Common myeloid progenitor, CD34-positive (primary cell): Measurements from ENCODE around the gene USP47.

Experiments used
- CTCF ChIA-PET: fragments of 350-600 bp; sonication (Branson Sonifier 250); formaldehyde crosslinking; loops from one replicate; lab custom pipeline; 2021; ENCODE audit warnings: antibody characterized with exemption; lab: Charles Lee
- POLR2A ChIA-PET: fragments of 350-600 bp; sonication (Branson Sonifier 250); formaldehyde crosslinking; loops from one replicate; lab custom pipeline; 2021; ENCODE audit warnings: antibody characterized with exemption; lab: Charles Lee
- DNase-seq, 3 donors: peaks; one replicate each; pipeline versions ENCODE4 v3.0.0 to v3.0.0-alpha.2; 2013
- H3K27ac ChIP-seq, 2 experiments: 1 replicate in 1 of 2; 2 replicates in 1 of 2; pipeline ENCODE4 v1.7.0; 2013; ENCODE audit warnings: inconsistent platforms in 2 of 2, low read length in 2 of 2, mild to moderate bottlenecking in 2 of 2, low read depth in 1 of 2, moderate library complexity in 1 of 2; ENCODE audit not compliant: severe bottlenecking in 2 of 2, insufficient read depth in 1 of 2, poor library complexity in 1 of 2
- H3K27me3 ChIP-seq, 5 experiments: replicated peaks in 2 of 5; 1 replicate in 3 of 5; 2 replicates in 2 of 5; pipeline versions ENCODE4 v1.6.1 to v1.7.0; 2013; ENCODE audit warnings: low read length in 4 of 5, mild to moderate bottlenecking in 2 of 5, moderate library complexity in 2 of 5, inconsistent platforms in 1 of 5; ENCODE audit not compliant: insufficient read depth in 5 of 5, control insufficient read depth in 4 of 5
- H3K36me3 ChIP-seq, 4 experiments: 1 replicate in 2 of 4; 2 replicates in 2 of 4; pipeline versions ENCODE4 v1.6.1 to v1.7.0; 2013; ENCODE audit warnings: low read length in 3 of 4, control low read depth in 1 of 4, mild to moderate bottlenecking in 1 of 4; ENCODE audit not compliant: control insufficient read depth in 4 of 4, insufficient read depth in 4 of 4
- H3K4me1 ChIP-seq, 4 experiments: 1 replicate in 3 of 4; 2 replicates in 1 of 4; pipeline versions ENCODE4 v1.6.1 to v1.7.1; 2013; ENCODE audit warnings: low read length in 3 of 4, mild to moderate bottlenecking in 3 of 4, control low read depth in 1 of 4, inconsistent platforms in 1 of 4, moderate library complexity in 1 of 4; ENCODE audit not compliant: control insufficient read depth in 4 of 4, insufficient read depth in 4 of 4; ENCODE audit errors: control extremely low read depth in 1 of 4
- H3K4me3 ChIP-seq, 7 experiments: 1 replicate in 4 of 7; 2 replicates in 3 of 7; pipeline versions ENCODE4 v1.5.1 to v1.7.0; 2013; ENCODE audit warnings: mild to moderate bottlenecking in 7 of 7, low read length in 6 of 7, moderate library complexity in 6 of 7, inconsistent platforms in 2 of 7, low read depth in 2 of 7, control low read depth in 1 of 7; ENCODE audit not compliant: insufficient read depth in 4 of 7, control insufficient read depth in 1 of 7; ENCODE audit errors: extremely low read depth in 1 of 7
- H3K9me3 ChIP-seq, 5 experiments: 1 replicate in 4 of 5; 2 replicates in 1 of 5; pipeline versions ENCODE4 v1.6.1 to v1.7.1; 2013; ENCODE audit warnings: low read length in 4 of 5, mild to moderate bottlenecking in 2 of 5, inconsistent platforms in 1 of 5, low read depth in 1 of 5, moderate library complexity in 1 of 5; ENCODE audit not compliant: control insufficient read depth in 4 of 5, insufficient read depth in 2 of 5; ENCODE audit errors: control extremely low read depth in 1 of 5
- WGBS: methylation state at CpG from one replicate; pipeline ENCODE4 v1.1.5; 2013; ENCODE audit not compliant: insufficient coverage; 5-methylcytosine and 5-hydroxymethylcytosine counted together

The USP47 gene

GRCh38 chr11:12005061-12005460 lies 163.3 kb downstream of the USP47 start:
- no peak for DNase-seq
- WGBS = 97% methylated on average over 3 of the region's 4 CpGs
- Histone ChIP-seq H3K27ac (no peak overlapping the region), H3K36me3 (no peaks in the 10 kb centered on the region), H3K27me3 (peaks cover 4 to 69% (median 44%) of the 10 kb centered on the region in 5 experiments), H3K4me3 (no peak overlapping the region), H3K4me1 (peaks cover 0 to 15% (median 7%) of the 10 kb centered on the region in 4 experiments), H3K9me3 (peaks cover 0 to 4% (median 0%) of the 10 kb centered on the region in 5 experiments)
- POLR2A ChIA-PET = no interaction called here
- CTCF ChIA-PET = interaction anchor here (0.7 kb wide), 1 partner anchor 9 kb away, joined by 3 read pairs; no protein-coding TSS in a partner anchor

GRCh38 chr11:12005476-12005875 lies 163.7 kb downstream of the USP47 start:
- CTCF ChIA-PET = interaction anchor here (0.7 kb wide), 1 partner anchor 10 kb away, joined by 3 read pairs; no protein-coding TSS in a partner anchor
- H3K27ac ChIP-seq = no peak overlapping the region
- peaks cover 0 to 4% (median 0%) of the 10 kb centered on the region in 5 experiments for H3K9me3 ChIP-seq
- peaks cover 0 to 15% (median 7%) of the 10 kb centered on the region in 4 experiments for H3K4me1 ChIP-seq
- no peaks in the 10 kb centered on the region for H3K36me3 ChIP-seq
- whole genome bisulfite sequencing = no CpG with 5 or more reads among the region's 1 CpG
- DNase-seq = no peak
- no peak overlapping the region for H3K4me3 ChIP-seq
- H3K27me3 ChIP-seq = peaks cover 4 to 74% (median 48%) of the 10 kb centered on the region in 5 experiments
- POLR2A ChIA-PET = no interaction called here

GRCh38 chr11:12006552-12007229 lies 164.9 kb downstream of the USP47 start:
- CTCF ChIA-PET = interaction anchor here (0.9 kb wide), 1 partner anchor 18 kb away, joined by 4 read pairs; no protein-coding TSS in a partner anchor
- POLR2A ChIA-PET = no interaction called here
- WGBS = 98% methylated on average over 5 of the region's 7 CpGs
- Histone ChIP-seq H3K36me3 (no peaks in the 10 kb centered on the region), H3K4me3 (no peak overlapping the region), H3K4me1 (peaks cover 0 to 15% (median 7%) of the 10 kb centered on the region in 4 experiments), H3K27me3 (peaks cover 4 to 81% (median 47%) of the 10 kb centered on the region in 5 experiments), H3K9me3 (peaks cover 0 to 4% (median 0%) of the 10 kb centered on the region in 5 experiments), H3K27ac (no peak overlapping the region)
- DNase-seq = no peak

GRCh38 chr11:12007230-12007593 lies 165.4 kb downstream of the USP47 start:
- H3K4me1 ChIP-seq = peaks cover 0 to 15% (median 7%) of the 10 kb centered on the region in 4 experiments
- H3K27me3 ChIP-seq = peaks cover 4 to 84% (median 47%) of the 10 kb centered on the region in 5 experiments
- H3K9me3 ChIP-seq = peaks cover 0 to 4% (median 0%) of the 10 kb centered on the region in 5 experiments
- no peak overlapping the region for H3K27ac ChIP-seq
- H3K36me3 ChIP-seq = no peaks in the 10 kb centered on the region
- no peak for DNase-seq
- CTCF ChIA-PET = interaction anchor here (0.9 kb wide), 1 partner anchor 17 kb away, joined by 4 read pairs; no protein-coding TSS in a partner anchor
- WGBS = 93% methylated on average over 5 of the region's 5 CpGs
- POLR2A ChIA-PET = no interaction called here
- no peak overlapping the region for H3K4me3 ChIP-seq

- H3K9me3 ChIP-seq = peaks cover 0 to 4% (median 0%) of the 10 kb centered on the region in 5 experiments
- H3K4me3 ChIP-seq = peak within 1 kb of the TSS in 5 of 7 experiments; percentile 19 to 61 (median 48)
- ChIA-PET POLR2A (no interaction called here), CTCF (interaction anchor here (0.9 kb wide), 1 partner anchor 9 kb away, joined by 3 read pairs; no protein-coding TSS in a partner anchor)
- H3K27me3 ChIP-seq = peaks cover 7 to 87% (median 49%) of the 10 kb centered on the region in 5 experiments
- WGBS = 6% methylated on average over 50 of the region's 71 CpGs
- H3K36me3 ChIP-seq = no peaks in the 10 kb centered on the region
- H3K4me1 ChIP-seq = peaks cover 0 to 15% (median 7%) of the 10 kb centered on the region in 4 experiments
- DNase-seq = peak in 1 of 3 donors; percentile 41
- H3K27ac ChIP-seq = no peak within 1 kb of the TSS
Measured at GRCh38 chr11:12007769-12008737, 166.3 kb downstream of the USP47 start, which contains the start of gene DKK3. Gene DKK3, minus strand, starts transcription at chr11:12008626. Its CDS starts 44 bp downstream, at chr11:12008582.
